Neural cell (in vitro differentiated cells): ENCODE measurements around the gene SERGEF. TPM values are rescaled to one million over a fixed set of nuclear protein-coding genes. Genes with fewer than 3 reads are reported as not detected.

Experiments used
- H2AFZ ChIP-seq: fragments of 200-600, 300-800 bp; sonication (generic), shearing (Covaris generic); 2 replicates; pipeline ENCODE4 v1.6.0; 2014; ENCODE audit warnings: low read depth, mild to moderate bottlenecking, antibody characterized with exemption, low read length, moderate library complexity
- H3F3A ChIP-seq: fragments of 200-600 bp; shearing (Covaris generic); 2 replicates; pipeline ENCODE4 v1.6.1; 2016; ENCODE audit warnings: mild to moderate bottlenecking, moderate library complexity, mixed read lengths, antibody characterized with exemption, low read length; ENCODE audit not compliant: insufficient read depth, poor library complexity, severe bottlenecking
- H3K27ac ChIP-seq: fragments of 200-600, 300-800 bp; sonication (generic), shearing (Covaris generic); 2 replicates; pipeline ENCODE4 v1.5.1; 2014; ENCODE audit warnings: mild to moderate bottlenecking, low read length, moderate library complexity
- H3K27me3 ChIP-seq: fragments of 300-800, 200-600 bp; sonication (generic), shearing (Covaris generic); 2 replicates; pipeline ENCODE4 v1.6.0; 2014; ENCODE audit warnings: mild to moderate bottlenecking, low read depth, low read length, moderate library complexity; ENCODE audit not compliant: insufficient read depth
- H3K36me3 ChIP-seq: fragments of 300-800, 200-600 bp; sonication (generic), shearing (Covaris generic); 2 replicates; pipeline ENCODE4 v1.5.1; 2014; ENCODE audit warnings: mild to moderate bottlenecking, antibody characterized with exemption, low read length, moderate library complexity; ENCODE audit not compliant: insufficient read depth
- H3K4me2 ChIP-seq: fragments of 300-800, 200-600 bp; sonication (generic), shearing (Covaris generic); 2 replicates; pipeline ENCODE4 v1.6.0; 2014; ENCODE audit warnings: mild to moderate bottlenecking, low read length
- H3K4me3 ChIP-seq: fragments of 300-800, 200-600 bp; sonication (generic), shearing (Covaris generic); 2 replicates; pipeline ENCODE4 v1.5.1; 2014; ENCODE audit warnings: mild to moderate bottlenecking, low read length, moderate library complexity
- H3K79me2 ChIP-seq: fragments of 200-600 bp; shearing (Covaris generic); replicated peaks from 2 replicates; pipeline ENCODE4 v1.6.0; 2014; ENCODE audit warnings: mild to moderate bottlenecking, low read length, moderate library complexity; ENCODE audit not compliant: insufficient read depth
- H3K9ac ChIP-seq: fragments of 300-800, 200-600 bp; sonication (generic), shearing (Covaris generic); 2 replicates; pipeline ENCODE4 v1.6.1; 2016; ENCODE audit warnings: mild to moderate bottlenecking, low read length, mixed read lengths
- H3K9me2 ChIP-seq: fragments of 200-600 bp; shearing (Covaris generic); 2 replicates; pipeline ENCODE4 v1.6.1; 2016; ENCODE audit warnings: mild to moderate bottlenecking, low read length, mixed read lengths; ENCODE audit not compliant: insufficient read depth
- H3K9me3 ChIP-seq: fragments of 200-600, 300-800 bp; sonication (generic), shearing (Covaris generic); 2 replicates; pipeline ENCODE4 v1.6.1; 2016; ENCODE audit warnings: mild to moderate bottlenecking, mixed run types, low read length, moderate library complexity, mixed read lengths
- H4K20me1 ChIP-seq: fragments of 200-600 bp; shearing (Covaris generic); 2 replicates; pipeline ENCODE4 v1.6.1; 2016; ENCODE audit warnings: mild to moderate bottlenecking, mixed run types; ENCODE audit not compliant: insufficient read depth
- EP300 ChIP-seq: fragments of 450-650 bp; conservative IDR thresholded peaks from 2 replicates; pipeline ENCODE4 v1.6.1; 2014; ENCODE audit warnings: antibody characterized with exemption, mild to moderate bottlenecking, moderate library complexity; ENCODE audit not compliant: poor library complexity, severe bottlenecking
- EZH2 ChIP-seq: fragments of 200-600, 300-800 bp; shearing (Covaris generic), sonication (generic); IDR thresholded peaks from 2 replicates; pipeline ENCODE4 v1.6.1; 2014; ENCODE audit warnings: antibody characterized with exemption, low read length, borderline replicate concordance, mild to moderate bottlenecking; ENCODE audit not compliant: insufficient read depth, poor library complexity, severe bottlenecking
- MXI1 ChIP-seq: fragments of 450-650 bp; conservative IDR thresholded peaks from 2 replicates; pipeline ENCODE4 v1.6.1; 2014; ENCODE audit warnings: antibody characterized with exemption, mild to moderate bottlenecking; ENCODE audit not compliant: poor library complexity, severe bottlenecking
- POLR2AphosphoS5 ChIP-seq: IDR thresholded peaks from 2 replicates; pipeline ENCODE4 v1.6.1; 2012
- RAD21 ChIP-seq: fragments of 450-650 bp; conservative IDR thresholded peaks from 2 replicates; pipeline ENCODE4 v1.6.1; 2014; ENCODE audit warnings: antibody characterized with exemption, mild to moderate bottlenecking, moderate library complexity
- SMC3 ChIP-seq: fragments of 450-650 bp; conservative IDR thresholded peaks from 2 replicates; pipeline ENCODE4 v1.6.1; 2014; ENCODE audit warnings: antibody characterized with exemption, mild to moderate bottlenecking, moderate library complexity; ENCODE audit not compliant: poor library complexity
- TAF1 ChIP-seq: IDR thresholded peaks from 2 replicates; pipeline ENCODE4 v1.6.1; 2012; ENCODE audit warnings: low read depth
- polyA plus RNA-seq: library from polyadenylated mRNA; depleted of rRNA; stranded (reverse); fragments of >200 nt; gene quantifications from 2 replicates; pipeline ENCODE4 v1.2.3, GENCODE V29; 2014
- TF ChIP-seq, protein P1 (sequence below): fragments of 450-650 bp; IDR thresholded peaks from 2 replicates; pipeline ENCODE4 v1.5.1; 2014; ENCODE audit warnings: antibody characterized with exemption, mild to moderate bottlenecking, moderate library complexity; ENCODE audit not compliant: poor library complexity, severe bottlenecking
- TF ChIP-seq, protein P2 (sequence below): IDR thresholded peaks from 2 replicates; pipeline ENCODE4 v1.6.1; 2012; ENCODE audit warnings: borderline replicate concordance

The SERGEF gene
- polyA plus RNA-seq, 1 donor from 2014 or later = 49.6 TPM

DNA sequence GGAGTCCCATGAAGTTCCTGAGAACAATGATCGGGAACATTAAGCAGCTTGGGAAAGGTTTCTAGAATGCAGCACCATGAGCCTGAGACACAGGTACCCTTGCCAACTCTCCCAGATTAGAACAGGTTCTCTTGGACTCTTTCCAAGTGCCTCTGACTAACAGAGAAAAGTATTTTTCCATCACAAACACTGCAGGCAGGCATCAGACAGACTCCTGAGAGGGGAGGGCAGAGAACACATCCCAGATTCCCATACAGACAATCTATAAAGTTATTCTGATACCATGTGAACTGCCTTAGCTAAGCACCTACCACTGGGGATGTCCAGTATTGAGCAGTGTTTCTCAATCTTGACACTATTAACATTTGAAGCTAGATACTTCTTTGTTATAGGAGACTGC lies 27.3 kb downstream of the SERGEF start:
- Histone ChIP-seq H4K20me1 (no peaks in the 10 kb centered on the region), H3K9ac (no peak overlapping the region), H3K27ac (no peak overlapping the region), H3K79me2 (no peaks in the 10 kb centered on the region), H3K4me2 (no peak overlapping the region), H3K9me2 (no peaks in the 10 kb centered on the region), H3K36me3 (peaks cover 6% of the 10 kb centered on the region), H3K4me3 (no peak overlapping the region), H2AFZ (no peak overlapping the region), H3K27me3 (no peaks in the 10 kb centered on the region), H3K9me3 (no peaks in the 10 kb centered on the region), H3F3A (no peaks in the 10 kb centered on the region)
- TF ChIP-seq POLR2AphosphoS5 (no peak), TAF1 (no peak), SMC3 (no peak), EP300 (no peak), MXI1 (no peak), RAD21 (no peak), EZH2 (no peak)
- TF ChIP-seq, protein P1, sequence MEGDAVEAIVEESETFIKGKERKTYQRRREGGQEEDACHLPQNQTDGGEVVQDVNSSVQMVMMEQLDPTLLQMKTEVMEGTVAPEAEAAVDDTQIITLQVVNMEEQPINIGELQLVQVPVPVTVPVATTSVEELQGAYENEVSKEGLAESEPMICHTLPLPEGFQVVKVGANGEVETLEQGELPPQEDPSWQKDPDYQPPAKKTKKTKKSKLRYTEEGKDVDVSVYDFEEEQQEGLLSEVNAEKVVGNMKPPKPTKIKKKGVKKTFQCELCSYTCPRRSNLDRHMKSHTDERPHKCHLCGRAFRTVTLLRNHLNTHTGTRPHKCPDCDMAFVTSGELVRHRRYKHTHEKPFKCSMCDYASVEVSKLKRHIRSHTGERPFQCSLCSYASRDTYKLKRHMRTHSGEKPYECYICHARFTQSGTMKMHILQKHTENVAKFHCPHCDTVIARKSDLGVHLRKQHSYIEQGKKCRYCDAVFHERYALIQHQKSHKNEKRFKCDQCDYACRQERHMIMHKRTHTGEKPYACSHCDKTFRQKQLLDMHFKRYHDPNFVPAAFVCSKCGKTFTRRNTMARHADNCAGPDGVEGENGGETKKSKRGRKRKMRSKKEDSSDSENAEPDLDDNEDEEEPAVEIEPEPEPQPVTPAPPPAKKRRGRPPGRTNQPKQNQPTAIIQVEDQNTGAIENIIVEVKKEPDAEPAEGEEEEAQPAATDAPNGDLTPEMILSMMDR = no peak
- TF ChIP-seq, protein P2, sequence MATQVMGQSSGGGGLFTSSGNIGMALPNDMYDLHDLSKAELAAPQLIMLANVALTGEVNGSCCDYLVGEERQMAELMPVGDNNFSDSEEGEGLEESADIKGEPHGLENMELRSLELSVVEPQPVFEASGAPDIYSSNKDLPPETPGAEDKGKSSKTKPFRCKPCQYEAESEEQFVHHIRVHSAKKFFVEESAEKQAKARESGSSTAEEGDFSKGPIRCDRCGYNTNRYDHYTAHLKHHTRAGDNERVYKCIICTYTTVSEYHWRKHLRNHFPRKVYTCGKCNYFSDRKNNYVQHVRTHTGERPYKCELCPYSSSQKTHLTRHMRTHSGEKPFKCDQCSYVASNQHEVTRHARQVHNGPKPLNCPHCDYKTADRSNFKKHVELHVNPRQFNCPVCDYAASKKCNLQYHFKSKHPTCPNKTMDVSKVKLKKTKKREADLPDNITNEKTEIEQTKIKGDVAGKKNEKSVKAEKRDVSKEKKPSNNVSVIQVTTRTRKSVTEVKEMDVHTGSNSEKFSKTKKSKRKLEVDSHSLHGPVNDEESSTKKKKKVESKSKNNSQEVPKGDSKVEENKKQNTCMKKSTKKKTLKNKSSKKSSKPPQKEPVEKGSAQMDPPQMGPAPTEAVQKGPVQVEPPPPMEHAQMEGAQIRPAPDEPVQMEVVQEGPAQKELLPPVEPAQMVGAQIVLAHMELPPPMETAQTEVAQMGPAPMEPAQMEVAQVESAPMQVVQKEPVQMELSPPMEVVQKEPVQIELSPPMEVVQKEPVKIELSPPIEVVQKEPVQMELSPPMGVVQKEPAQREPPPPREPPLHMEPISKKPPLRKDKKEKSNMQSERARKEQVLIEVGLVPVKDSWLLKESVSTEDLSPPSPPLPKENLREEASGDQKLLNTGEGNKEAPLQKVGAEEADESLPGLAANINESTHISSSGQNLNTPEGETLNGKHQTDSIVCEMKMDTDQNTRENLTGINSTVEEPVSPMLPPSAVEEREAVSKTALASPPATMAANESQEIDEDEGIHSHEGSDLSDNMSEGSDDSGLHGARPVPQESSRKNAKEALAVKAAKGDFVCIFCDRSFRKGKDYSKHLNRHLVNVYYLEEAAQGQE = no peak

DNA sequence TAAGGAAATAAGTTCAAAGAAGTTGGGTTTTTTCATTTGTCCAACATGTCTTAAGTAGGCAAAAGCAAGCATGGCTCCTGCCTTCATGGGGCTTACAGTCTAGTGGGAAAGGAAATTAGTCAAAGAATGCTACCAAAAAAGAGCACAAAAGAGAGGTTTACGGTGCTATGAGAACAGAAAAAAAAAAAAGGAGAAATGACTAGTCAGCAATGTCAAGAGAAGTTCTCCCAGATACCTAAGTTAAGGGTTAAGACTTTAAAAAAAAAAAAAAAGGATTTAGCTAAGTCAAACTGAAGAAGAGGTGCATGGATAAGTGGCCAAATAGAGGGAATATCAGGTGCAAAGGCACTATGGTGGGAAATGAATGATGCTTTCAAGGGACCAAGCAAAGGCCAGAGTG lies 29.3 kb downstream of the SERGEF start:
- H3K9me2 ChIP-seq = no peaks in the 10 kb centered on the region
- H3K9ac ChIP-seq = no peak overlapping the region
- no peaks in the 10 kb centered on the region for H3F3A ChIP-seq
- H3K27me3 ChIP-seq = no peaks in the 10 kb centered on the region
- no peaks in the 10 kb centered on the region for H3K79me2 ChIP-seq
- H3K4me2 ChIP-seq = no peak overlapping the region
- no peaks in the 10 kb centered on the region for H3K9me3 ChIP-seq
- no peaks in the 10 kb centered on the region for H4K20me1 ChIP-seq
- no peak overlapping the region for H3K27ac ChIP-seq
- TF ChIP-seq SMC3 (no peak), TAF1 (no peak), MXI1 (no peak), POLR2AphosphoS5 (no peak), EZH2 (no peak), EP300 (no peak), RAD21 (no peak)
- TF ChIP-seq, protein P1 = no peak
- TF ChIP-seq, protein P2 = no peak
- H3K36me3 ChIP-seq = peaks cover 6% of the 10 kb centered on the region
- no peak overlapping the region for H2AFZ ChIP-seq
- no peak overlapping the region for H3K4me3 ChIP-seq
